ENCODE measurements around the gene CD300LB.

CD300LB gene

DNA sequence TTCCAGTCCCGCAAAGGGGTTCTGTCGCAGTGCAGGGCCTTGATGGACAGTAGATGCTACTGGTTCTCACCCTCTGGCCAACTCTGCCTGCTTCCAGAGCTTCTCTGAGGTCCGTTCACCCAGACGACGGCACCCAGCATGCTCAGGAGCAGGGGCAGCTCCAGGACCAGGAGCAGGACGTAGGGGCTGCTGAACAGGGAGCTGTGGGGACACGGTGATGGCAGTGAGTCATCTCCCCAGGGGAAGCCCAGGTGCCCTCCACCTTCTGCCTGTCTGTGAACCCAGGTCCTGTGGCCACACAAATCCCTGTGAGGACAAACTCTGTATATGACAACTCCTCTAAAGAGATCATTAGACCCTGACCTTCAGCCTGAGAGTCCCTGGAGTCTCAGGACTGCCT, 18.1 kb upstream of the CD300LB start:
- TF ChIP-seq, protein P1, sequence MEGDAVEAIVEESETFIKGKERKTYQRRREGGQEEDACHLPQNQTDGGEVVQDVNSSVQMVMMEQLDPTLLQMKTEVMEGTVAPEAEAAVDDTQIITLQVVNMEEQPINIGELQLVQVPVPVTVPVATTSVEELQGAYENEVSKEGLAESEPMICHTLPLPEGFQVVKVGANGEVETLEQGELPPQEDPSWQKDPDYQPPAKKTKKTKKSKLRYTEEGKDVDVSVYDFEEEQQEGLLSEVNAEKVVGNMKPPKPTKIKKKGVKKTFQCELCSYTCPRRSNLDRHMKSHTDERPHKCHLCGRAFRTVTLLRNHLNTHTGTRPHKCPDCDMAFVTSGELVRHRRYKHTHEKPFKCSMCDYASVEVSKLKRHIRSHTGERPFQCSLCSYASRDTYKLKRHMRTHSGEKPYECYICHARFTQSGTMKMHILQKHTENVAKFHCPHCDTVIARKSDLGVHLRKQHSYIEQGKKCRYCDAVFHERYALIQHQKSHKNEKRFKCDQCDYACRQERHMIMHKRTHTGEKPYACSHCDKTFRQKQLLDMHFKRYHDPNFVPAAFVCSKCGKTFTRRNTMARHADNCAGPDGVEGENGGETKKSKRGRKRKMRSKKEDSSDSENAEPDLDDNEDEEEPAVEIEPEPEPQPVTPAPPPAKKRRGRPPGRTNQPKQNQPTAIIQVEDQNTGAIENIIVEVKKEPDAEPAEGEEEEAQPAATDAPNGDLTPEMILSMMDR (IDR thresholded peaks at IDR 0.05; ENCODE audit: low read depth, low read length), result no peak
- H3K4me3 ChIP-seq (replicated peaks in 1 of 2; ENCODE audit: low read depth in 2 of 2, low read length in 2 of 2), result no peak overlapping the region
- DNase-seq (ENCODE audit: low read depth in 2 of 2), result no peak

DNA sequence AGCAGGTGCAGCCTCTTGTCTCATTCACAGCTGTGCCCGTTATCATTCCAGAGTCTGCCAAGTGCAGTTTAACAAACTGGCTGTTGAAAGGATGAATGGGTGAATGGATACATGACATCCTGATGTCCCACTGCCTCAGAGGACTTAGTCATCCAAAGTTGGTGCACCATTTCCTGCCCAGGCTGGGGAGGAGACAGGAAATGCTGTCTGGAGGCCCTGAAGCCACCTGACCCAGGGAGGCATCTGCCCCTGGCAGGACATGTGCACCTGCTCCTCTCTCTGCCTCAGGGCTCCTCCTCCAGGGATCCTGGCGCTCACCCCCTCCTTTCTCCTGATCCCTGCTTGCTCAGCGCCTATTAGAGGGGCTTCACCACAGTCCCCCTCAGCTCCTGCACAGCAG, 16.5 kb upstream of the CD300LB start:
- no peak for DNase-seq (ENCODE audit: low read depth in 2 of 2)
- TF ChIP-seq, protein P1 (IDR thresholded peaks at IDR 0.05; ENCODE audit: low read depth, low read length), result no peak
- H3K4me3 ChIP-seq (replicated peaks in 1 of 2; ENCODE audit: low read depth in 2 of 2, low read length in 2 of 2), result no peak overlapping the region

DNA sequence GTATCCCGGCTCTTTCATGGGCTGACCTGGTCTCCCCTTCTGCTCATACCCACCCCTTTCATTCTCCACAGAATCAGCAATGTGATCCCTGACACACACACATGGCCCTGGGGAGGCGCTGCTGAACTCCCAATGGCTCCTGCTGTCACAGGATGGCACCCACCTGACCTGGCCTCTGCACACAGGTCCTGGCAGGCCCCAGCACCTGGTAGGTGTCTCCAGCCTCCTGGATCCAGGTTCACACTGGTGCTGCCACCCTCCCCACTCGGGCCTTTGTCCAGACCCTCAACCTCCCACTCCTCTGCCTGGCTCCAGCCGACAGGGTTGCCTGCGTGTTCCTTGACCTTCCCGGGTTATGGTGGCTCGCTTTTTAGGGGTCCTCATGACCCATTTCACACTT, 16.0 kb upstream of the CD300LB start:
- TF ChIP-seq, protein P1 (IDR thresholded peaks at IDR 0.05; ENCODE audit: low read depth, low read length), result no peak
- DNase-seq (ENCODE audit: low read depth in 2 of 2), result no peak
- H3K4me3 ChIP-seq (replicated peaks in 1 of 2; ENCODE audit: low read depth in 2 of 2, low read length in 2 of 2), result no peak overlapping the region

DNA sequence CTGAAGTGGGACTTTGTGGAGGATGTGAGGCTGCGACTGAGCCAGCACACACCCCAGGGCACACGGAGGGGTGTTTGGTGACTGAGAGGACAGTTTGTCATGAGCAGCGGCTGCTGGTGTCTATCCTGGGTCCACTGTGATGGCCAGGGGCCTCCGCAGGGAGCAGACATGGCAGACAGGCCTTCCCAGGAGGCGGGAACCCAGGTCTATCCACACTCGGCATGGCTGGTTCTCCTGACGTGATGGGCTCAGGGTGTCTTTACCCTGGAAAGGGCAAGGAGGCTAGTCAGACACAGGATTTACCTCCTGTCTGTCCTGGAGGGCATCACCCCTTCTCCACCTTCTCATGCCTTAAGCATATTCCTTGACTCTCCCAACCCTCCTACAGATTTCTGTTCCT, 15.3 kb upstream of the CD300LB start:
- DNase-seq (ENCODE audit: low read depth in 2 of 2), result no peak
- no peak overlapping the region for H3K4me3 ChIP-seq (replicated peaks in 1 of 2; ENCODE audit: low read depth in 2 of 2, low read length in 2 of 2)
- TF ChIP-seq, protein P1 (IDR thresholded peaks at IDR 0.05; ENCODE audit: low read depth, low read length), result no peak

DNA sequence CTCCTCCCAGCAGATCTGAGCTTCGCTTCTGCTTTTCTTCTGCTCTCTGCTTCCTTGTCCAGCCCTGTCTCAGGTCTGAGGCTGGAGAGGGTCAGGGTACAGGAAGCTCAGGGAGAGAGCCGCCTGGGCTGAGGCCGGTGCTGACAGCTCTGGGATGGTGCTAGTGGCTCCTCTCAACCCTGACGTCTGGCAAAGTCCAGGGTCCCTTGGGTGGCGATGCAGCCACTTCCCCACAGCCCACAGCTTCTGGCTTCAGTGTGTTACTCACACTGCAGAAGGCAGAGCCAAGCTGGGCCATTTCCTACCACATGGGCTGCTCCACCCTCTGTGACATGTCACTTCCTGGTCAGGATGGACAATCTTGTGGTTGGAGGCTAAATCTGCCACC, 14.6 kb upstream of the CD300LB start, which contains the start of gene CD300C:
CD300C (minus strand) TSS at position 273 of the 388 bp plus-strand sequence. CDS start 333 bp downstream, outside the sequence.
- DNase-seq (ENCODE audit: low read depth in 2 of 2), result no peak
- TF ChIP-seq, protein P1 (IDR thresholded peaks at IDR 0.05; ENCODE audit: low read depth, low read length), result no peak
- no peak within 1 kb of the TSS for H3K4me3 ChIP-seq (replicated peaks in 1 of 2; ENCODE audit: low read depth in 2 of 2, low read length in 2 of 2)

DNA sequence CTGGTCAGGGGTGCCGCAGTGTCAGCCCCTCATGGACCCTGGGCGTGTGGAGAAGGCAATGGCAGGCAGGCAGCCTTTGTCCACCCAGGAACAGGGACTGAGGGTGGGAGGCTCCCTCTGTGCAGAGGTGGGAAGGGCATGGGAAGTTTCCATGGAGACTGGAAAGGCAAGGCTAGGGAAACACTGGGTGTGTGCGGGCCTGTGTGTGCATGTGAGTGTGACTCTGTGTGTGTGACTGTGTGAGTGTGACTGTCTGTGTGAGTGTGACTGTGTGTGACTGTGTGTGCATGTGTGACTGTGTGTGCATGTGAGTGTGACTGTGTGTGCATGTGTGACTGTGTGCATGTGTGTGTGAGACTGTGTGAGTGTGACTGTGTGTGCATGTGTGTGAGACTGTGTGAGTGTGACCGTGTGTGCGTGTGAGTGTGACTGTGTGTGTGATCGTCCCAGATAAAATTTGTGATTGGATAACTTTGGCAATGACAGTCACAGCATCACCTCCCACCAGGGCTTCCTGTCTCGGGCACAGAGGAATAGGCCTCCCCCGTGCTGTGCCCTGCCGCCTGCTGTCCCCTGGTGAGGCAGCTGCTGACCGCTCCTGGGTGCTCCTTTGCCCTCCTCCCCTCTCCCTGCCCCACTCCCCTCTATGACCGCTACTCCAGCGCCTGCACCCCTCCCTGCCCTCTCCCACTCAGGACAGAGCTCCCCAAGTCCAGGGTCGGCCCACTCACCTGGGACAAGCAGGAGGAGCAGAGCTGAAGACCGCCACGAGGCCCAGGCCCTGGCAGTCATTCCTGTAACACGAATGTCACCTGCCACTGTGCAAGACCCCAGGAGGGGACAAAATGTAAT, 13.9 kb upstream of the CD300LB start:
- H3K4me3 ChIP-seq (replicated peaks in 1 of 2; ENCODE audit: low read depth in 2 of 2, low read length in 2 of 2), result no peak overlapping the region
- TF ChIP-seq, protein P1 (IDR thresholded peaks at IDR 0.05; ENCODE audit: low read depth, low read length), result no peak
- no peak for DNase-seq (ENCODE audit: low read depth in 2 of 2)
